GM18951 (cell line): ENCODE measurements around the gene PHF20.

ENCODE experiments used
- POLR2A ChIP-seq: IDR thresholded peaks from 4 replicates; pipeline ENCODE4 v1.6.1; 2011; ENCODE audit warnings: mild to moderate bottlenecking; ENCODE audit not compliant: insufficient read length, insufficient read depth; ENCODE audit errors: extremely low read depth
- in situ Hi-C: fragments of 300-500 bp; cut with MboI; formaldehyde crosslinking; loops from one replicate; pipeline ENCODE4 v1.12.0; 2022; ENCODE audit warnings: low sequenced_read_pairs, mixed read lengths, inconsistent platforms; ENCODE audit not compliant: unreplicated experiment

PHF20 gene

GRCh38 chr20:35975576-35976373 is 204.0 kb downstream of the PHF20 start:
- no peak for TF ChIP-seq POLR2A
- in situ Hi-C loops, result no loop called here

GRCh38 chr20:35978041-35978513 is 206.3 kb downstream of the PHF20 start:
- in situ Hi-C loops, result no loop called here

GRCh38 chr20:35979544-35979943 is 207.7 kb downstream of the PHF20 start:
- TF ChIP-seq POLR2A, result no peak
- in situ Hi-C loops, result no loop called here

More at GRCh38 chr20:35978041-35978513, 206.3 kb downstream of the PHF20 start:
- no peak for TF ChIP-seq POLR2A

- no peak for TF ChIP-seq POLR2A
- in situ Hi-C loops, result no loop called here
Observed at GRCh38 chr20:35981969-35982368, 210.2 kb downstream of the PHF20 start.

- in situ Hi-C loops, result no loop called here
- no peak for TF ChIP-seq POLR2A
Observed at GRCh38 chr20:35984382-35984781, 212.6 kb downstream of the PHF20 start.

- in situ Hi-C loops, result no loop called here
Observed at GRCh38 chr20:35985806-35986205, 214.0 kb downstream of the PHF20 start.

GRCh38 chr20:35988910-35989463 is 217.2 kb downstream of the PHF20 start:
- TF ChIP-seq POLR2A, result no peak
- in situ Hi-C loops, result no loop called here

More at GRCh38 chr20:35985806-35986205, 214.0 kb downstream of the PHF20 start:
- TF ChIP-seq POLR2A, result no peak

GRCh38 chr20:35991142-35991771 is 219.4 kb downstream of the PHF20 start:
- in situ Hi-C loops, result no loop called here
- no peak for TF ChIP-seq POLR2A

GRCh38 chr20:35992713-35993335 is 221.0 kb downstream of the PHF20 start:
- in situ Hi-C loops, result no loop called here
- TF ChIP-seq POLR2A, result no peak

- in situ Hi-C loops, result loop anchor here (5.0 kb wide), 1 partner anchor 142 kb away; no protein-coding TSS in a partner anchor
- TF ChIP-seq POLR2A, result no peak
Observed at GRCh38 chr20:35994994-35995453, 223.2 kb downstream of the PHF20 start.

- in situ Hi-C loops, result loop anchor here (5.0 kb wide), 1 partner anchor 141 kb away; no protein-coding TSS in a partner anchor
Observed at GRCh38 chr20:35996492-35996891, 224.7 kb downstream of the PHF20 start.
